ENCODE data around the gene PTPN18.

DNA sequence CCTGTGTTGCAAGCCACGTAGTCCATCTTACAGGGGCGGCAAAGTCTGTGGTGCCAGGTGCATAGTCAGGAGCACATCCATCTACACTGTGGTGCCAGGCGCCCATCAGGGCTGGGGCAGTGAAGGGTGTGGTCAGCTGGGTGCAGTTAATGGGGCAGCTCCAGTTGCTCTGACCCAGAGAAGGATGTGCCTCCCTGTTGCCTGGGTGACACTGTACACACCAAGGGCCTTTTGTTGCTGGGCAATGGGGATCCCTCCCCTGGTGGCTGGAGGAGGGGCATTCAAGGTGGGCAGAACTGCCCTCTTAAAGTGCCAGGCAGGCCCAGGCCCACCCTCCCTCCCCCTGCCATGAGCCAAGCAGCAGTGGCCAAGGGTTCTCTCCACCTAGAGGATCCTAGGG lies 41.5 kb upstream of the PTPN18 start:
- TF ChIP-seq, protein P1, sequence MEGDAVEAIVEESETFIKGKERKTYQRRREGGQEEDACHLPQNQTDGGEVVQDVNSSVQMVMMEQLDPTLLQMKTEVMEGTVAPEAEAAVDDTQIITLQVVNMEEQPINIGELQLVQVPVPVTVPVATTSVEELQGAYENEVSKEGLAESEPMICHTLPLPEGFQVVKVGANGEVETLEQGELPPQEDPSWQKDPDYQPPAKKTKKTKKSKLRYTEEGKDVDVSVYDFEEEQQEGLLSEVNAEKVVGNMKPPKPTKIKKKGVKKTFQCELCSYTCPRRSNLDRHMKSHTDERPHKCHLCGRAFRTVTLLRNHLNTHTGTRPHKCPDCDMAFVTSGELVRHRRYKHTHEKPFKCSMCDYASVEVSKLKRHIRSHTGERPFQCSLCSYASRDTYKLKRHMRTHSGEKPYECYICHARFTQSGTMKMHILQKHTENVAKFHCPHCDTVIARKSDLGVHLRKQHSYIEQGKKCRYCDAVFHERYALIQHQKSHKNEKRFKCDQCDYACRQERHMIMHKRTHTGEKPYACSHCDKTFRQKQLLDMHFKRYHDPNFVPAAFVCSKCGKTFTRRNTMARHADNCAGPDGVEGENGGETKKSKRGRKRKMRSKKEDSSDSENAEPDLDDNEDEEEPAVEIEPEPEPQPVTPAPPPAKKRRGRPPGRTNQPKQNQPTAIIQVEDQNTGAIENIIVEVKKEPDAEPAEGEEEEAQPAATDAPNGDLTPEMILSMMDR (conservative IDR thresholded peaks at IDR 0.05 in 1 of 2, IDR thresholded peaks at IDR 0.05 in 1 of 2; ENCODE audit: extremely low read depth in 1 of 2, insufficient read depth in 1 of 2, low read depth in 1 of 2, low read length in 2 of 2): no peak
- TF ChIP-seq EZH2 (IDR thresholded peaks at IDR 0.05; ENCODE audit: borderline replicate concordance, low read length): no peak
